SKM-1 (cell line): Measurements from ENCODE around the gene ZNF664.

Experiments used
- DNase-seq: peaks from one replicate; lab custom pipeline; 2025; ENCODE audit not compliant: unreplicated experiment; lab: John Stamatoyannopoulos, UW

The ZNF664 gene

DNA sequence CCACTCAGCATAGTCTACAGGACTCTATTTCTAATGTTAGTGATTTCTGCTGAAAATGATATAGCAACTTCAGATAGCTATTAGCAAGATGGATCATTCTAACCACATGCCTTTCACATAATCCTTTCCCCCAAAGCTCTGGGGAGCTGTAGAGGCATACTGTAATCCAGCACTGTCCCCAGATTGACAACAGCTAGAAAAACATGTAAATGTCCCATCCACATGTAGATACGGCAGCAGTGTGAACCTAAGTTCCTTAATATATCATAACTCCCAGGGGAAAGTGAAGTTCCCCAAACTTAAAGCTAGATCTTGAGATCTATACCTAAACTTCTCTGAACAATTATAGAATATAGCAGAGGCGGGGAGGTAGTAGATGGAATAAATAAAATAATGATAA is 14.0 kb downstream of the ZNF664 start:
- DNase-seq, result no peak

DNA sequence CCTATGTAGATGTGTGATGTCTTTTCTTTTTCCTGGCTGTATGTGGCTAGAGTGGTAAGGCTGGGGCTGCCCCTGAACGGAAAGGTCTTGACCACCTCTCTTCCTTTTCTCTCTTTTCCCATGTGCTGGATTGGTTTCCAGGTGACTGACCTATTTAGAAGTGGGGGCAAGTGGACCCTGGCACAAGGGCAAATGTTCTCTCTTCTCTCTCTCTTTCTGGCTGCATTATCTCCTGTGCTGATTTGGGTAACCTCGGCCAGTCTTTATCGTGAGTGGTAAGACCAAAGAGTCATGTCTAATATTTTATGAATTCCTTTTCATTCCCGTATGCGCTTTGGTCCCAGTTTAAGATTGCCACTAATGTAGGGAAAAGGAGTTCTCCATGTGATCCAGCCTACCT is 16.2 kb downstream of the ZNF664 start:
- no peak for DNase-seq

DNA sequence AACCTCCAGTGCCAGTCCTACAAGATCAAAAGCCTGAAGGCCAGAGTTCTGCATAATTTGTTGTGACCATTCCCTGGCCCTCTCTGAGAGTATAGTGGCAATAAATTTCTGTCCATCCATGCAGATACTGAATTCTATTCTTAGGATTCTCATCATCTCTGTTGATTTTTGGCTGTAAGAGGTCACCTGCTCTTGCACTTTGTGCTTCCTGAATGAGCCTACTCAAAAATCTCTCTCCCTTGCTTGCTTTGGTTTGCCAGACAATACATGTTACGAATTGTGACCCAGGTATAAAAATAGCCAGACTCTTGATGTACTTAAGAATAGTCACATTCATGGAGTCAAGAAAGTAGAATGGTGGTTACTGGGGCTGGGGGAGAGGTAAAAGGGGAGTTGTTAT is 16.7 kb downstream of the ZNF664 start:
- DNase-seq, result no peak

DNA sequence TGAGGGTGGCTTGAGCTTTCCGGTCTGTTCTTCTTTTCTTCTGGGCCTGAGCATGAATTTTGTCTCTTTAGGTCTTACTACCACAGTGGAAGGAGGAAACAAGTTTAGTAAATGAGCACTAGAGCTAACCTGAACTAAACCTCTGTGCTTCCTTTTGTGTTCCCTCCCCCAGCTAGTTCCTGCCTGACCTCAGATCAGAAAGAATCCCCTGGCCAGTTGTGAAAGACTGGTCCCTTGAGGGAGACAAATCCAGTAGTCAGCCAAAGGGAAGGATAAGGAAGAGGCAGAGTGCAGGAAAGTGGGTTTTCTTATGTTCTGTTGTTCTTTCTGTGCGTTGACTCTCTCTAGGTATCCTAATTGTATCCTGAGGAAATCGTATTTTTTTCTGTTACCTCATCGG is 17.5 kb downstream of the ZNF664 start:
- peak; percentile 19 for DNase-seq

DNA sequence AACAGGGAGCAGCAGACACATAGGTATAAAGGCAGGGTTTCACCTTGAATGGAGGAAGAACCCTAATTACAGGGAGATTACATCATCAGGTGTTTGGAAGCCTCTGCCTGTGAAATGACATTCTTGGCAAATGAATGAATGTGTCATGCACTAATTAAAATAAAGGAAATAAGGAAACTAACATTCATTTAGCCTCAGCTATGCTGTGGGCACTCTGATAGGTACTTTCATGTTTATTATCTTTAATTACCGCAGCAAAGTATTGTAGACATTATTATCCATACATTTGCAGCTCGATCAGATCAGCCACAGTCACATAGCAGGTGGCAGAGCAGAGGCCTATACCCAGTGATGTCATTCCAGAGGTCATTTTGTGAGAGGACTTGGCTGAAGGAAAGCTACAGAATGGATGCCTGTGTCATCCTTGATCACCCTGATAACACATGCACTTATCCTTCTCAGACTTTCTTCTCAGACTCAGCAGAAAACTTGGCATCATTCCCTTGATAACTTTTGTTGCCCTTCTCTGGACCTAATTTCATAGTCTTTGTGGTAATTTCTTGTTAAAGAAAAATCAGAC is 18.4 kb downstream of the ZNF664 start:
- no peak for DNase-seq

DNA sequence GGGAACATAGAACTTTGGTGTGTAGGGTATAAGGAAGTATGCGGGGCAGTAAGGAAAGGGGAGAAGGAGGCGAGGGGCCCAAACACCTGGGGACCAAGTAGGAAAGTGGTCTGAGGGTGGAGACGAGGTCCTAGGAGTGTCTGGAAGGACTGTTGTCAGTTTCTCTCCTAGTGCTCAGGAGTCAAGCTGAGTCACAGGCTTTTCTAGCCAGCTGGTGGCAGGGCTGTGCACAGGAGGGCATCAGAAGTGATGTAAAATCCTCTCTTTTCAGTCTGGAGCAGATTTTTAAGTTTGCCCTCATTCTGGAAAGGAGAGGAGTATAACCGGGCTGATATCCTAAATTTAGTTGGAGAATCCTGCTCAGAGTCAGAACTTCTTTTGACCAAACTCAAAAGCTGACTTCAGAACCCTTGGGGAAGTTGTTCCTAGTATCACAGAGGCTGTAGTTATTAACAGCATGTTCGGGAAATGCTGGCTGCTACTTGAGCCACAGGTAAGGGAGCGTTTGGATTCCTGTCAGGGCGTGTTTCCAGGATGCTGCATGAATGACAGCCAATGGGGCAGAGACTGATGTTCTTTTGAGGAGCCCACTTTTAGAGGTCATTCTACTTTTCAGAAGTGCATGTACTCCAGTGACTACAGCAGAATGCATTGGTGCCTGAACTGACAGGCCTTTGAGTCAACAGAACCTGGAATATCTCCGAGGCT is 19.3 kb downstream of the ZNF664 start:
- DNase-seq, result no peak

DNA sequence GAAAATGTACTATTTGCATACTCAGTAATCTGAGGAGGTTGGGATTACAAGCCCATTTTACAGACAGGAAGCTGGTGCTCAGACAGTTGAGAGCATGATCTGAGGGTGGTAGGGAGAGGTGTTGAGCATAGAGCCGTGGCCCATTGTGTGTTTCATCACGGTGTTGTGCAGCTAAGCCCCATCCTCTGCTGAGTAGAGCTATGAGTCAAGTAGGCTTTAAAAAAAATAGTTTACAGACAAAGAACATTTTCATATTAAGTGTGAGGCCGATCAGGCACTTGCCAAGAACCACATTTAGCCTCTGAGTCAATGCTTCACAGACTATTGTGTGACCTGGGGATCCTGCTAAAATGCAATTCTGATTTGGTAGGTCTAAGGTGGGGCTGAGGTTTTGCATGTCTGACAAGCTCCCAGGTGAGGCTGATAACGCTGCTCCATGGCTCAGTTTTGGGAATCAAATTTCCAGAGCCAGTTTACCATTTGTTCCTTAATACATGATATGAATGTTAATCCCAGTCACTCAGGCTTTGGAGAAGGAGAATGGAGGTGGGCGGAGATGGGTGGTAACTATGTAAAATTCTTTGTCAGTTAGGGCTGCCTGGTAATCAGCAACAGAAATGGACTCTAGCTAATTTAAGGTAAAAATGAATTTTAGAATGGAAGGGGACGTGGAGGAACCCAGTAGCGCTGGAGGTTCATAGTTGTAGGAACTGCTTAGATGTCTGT is 22.2 kb downstream of the ZNF664 start:
- no peak for DNase-seq

DNA sequence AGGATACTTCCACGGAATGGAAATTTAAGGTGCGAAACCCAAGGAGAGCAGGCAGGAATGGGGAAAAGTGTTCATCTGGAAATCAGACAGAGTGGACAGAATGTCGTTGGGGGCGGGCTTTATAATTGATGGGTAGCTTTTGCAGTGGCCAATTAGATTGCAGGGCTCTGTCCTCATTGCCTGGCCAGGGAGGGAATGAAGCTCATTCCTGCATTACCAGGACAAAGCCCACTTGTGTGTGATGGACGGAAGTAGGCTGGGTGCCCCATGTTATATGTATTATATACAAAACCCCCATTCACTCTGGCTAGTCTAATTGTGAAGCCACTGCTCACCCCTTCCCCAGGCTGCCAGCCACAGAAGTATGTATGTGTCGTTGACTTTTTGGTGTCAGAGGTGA is 23.6 kb downstream of the ZNF664 start:
- DNase-seq, result no peak

DNA sequence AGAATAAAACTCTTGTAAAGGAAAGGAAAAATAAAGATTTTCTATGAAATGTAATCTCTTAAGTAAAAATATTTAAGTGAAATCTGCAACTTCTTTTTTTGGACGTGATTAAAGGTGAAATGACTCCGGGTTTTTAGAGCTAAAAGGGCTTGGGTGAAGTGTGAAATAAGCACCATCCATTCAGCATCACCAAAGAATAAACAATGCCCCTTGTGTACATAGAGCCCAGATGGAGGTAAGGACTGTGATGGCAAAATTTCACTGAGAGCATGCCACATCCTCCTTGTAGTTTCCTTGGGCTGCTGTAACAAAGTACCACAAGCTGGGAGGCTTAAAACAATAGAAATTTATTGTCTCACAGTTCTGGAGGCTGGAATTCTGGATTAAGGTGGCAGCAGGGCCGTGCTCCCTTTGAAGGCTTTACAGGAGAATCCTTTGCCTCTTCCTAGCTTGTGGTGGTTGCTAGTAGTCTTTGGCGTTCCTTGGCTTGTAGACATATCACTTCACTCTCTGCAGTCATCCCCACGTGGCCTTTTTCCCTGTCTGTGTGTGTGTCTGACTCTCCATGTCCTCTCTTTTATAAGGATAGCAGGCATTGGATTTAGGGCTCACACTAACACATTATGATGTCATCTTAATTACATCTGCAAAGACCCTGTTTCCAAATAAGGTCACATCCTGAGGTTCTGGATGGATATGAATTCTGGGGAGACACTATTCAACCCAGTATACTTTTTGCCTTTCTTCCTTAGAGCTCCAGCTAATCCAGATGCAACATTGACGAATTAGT is 24.2 kb downstream of the ZNF664 start:
- DNase-seq, result no peak

DNA sequence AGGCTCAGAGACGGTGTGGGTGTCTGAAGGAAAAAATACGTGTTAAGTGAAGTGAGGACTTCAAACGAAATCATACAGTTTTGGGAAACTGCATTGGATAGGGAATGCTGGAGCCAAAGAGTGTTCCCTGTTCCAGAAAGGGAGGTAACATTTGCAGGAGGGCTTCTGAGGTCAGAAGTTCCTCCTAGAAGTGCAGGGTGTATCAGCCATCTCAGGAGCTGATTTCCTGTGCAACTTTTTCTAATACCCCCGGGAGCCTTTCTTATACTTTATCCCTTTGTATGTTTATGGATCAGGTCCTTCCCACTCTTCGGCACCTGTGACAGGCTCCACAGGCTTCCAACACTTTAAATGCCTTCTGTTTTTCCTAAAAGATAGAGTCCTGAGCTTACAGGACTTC is 24.9 kb downstream of the ZNF664 start:
- DNase-seq, result no peak

DNA sequence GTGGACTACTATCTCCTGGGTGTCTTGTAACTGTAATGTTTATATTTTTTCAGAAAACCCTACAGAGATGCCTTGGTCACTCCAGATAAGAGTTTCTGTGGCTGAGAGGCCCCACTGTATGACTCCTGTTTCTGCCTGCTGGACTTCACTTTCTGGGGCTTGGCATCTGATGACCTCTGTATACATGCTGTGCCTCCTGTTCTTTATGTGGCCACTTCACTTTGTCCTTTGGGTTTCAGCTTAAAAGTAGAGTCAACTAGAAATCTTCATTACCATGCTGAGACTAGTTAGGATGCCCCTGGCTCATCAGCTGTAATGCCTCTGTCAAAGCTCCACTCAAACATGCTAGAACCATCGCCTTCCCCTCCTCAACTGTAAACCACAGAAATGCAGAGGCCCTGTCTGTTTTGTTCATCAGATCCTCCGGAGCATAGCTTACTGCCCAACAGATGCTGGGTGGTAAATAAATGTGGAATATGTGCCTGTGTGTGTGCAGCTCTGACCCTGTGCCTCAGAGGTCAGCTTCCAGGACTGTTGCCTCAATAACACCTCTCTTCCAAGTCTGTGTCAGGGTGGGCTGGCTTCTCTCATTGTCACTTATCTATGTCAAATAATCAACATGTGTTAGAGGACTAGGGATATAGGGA is 25.5 kb downstream of the ZNF664 start:
- DNase-seq, result no peak

DNA sequence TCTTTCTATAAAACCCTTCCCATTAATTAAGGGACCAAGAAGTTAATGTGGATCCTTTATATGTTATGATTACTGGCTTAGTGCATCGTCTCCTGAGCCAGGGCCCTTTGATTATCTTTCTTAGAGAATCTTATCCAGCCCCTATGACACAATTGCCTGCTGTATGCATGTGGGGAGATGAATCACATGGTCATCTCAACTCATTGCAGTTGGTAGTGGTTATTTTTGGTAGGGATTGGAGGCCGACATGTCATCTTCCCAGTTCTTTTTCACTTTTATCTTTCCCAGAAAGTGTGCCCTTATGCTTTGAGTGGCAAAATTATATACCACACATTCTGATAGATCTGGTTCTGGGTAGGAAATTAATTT is 26.0 kb downstream of the ZNF664 start:
- no peak for DNase-seq

DNA sequence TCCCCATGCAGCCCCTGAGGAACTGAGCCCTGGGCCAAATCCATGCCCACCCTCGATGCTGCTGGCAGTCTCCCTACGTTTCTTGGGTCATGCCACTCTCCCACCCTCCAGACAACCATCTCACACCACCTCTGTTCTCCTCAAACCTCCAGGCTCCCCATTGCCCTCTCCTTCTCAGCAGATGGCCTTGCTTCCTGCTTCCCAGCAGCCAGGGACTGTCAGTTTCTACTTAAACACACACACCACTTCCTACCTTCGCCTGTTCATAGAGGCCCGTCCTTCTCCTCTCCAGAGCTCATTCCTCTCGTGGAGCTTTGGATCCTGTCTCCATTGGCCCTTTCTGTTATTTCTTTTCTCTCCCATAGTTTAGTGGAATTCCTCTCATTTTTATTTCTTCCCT is 27.1 kb downstream of the ZNF664 start:
- no peak for DNase-seq

DNA sequence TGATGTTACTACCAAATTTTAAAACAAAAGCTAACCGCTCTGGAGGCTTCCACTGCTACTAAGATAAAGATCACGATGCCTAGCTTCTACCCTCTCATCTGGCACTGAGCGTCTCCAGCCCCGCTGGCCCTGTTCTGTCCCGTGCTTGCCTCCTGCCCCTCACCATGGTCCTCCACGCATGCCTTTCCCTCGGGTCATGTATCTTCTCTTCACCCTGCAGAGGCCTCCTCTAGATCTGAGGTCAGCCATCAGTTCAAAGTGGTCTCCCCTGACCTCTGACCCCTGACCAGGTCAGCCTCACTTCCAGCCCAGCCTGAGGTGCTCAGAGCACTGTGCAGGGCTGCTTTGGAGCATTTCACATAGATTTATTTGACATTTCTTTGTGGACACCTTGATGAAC is 28.3 kb downstream of the ZNF664 start:
- DNase-seq, result no peak

DNA sequence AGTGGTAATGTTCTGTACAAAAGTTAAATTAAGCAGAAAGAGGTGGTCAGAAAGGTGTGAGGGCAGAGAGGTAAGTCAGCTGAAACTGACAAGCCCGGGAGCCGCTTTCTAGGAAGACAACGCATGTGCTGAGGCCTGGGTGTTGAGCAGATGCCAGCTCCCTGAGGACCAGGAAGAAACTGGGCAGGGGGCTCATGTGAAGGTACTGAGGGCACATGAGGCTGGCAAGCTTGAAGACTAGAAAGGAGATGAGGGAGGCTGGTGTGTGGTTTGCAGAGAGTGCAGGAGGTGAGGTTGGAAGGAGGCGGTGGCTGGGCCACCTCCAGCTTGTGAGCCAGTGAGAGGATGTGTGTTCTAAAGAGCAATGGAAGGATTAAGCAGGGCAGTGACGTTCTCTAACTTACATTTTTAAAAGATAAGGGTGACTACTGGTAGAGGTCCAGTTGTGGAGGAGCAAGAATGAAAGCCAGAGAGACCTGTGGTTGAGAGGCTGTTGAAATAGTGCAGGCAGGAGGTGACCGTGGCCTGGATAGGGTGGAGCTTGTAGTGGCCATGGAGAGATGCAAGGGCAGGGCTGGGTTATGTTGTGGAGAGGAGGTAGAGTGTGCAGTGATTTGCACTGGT is 29.1 kb downstream of the ZNF664 start:
- no peak for DNase-seq

DNA sequence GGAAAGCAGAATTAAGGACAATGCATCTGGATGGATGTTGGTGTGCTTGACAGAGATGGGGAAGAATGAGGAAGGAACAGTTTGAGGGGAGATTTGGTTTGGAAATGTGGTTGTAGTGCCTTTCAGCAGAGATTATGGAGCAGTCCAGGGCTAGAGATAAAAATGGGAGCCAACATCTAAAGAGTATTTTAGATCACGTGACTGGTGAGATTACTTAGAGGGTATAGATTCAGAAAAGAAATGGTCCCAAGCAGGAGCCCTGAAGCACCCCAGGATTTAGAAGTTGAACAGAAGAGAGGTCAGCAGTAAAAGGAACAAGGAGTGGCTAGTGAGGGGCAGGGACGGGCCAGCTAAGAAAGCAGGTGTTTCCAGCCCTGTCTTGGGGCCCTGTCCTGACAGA is 29.6 kb downstream of the ZNF664 start:
- DNase-seq, result no peak

DNA sequence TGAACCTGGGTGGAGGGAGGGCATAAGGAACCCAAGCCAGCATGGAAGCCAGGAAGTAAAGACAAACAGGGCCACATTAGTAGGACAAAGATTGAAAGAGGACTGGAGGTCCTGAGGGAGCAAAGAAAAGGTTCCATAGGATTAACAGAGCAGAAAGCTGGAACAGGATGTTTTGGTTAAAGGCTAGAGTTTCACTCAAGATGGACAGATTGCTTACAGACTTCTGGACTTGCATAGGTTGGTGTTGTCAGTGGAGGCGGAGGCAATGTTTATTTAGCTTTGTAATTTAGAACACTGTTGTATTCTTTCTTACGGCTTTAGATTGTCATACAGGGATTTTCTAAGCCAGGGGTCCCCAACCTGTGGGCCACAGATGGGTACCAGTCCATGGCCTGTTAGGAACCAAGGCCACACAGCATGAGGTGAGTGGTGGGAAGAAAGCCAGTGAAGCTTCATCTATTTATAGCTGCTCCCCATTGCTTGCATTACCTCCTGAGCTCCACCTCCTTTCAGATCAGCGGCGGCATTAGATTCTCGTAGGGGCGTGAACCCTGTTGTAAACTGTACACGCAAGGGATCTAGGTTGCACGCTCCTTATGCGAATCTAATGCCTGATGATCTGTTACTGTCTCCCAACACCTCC is 31.3 kb downstream of the ZNF664 start:
- DNase-seq, result no peak

DNA sequence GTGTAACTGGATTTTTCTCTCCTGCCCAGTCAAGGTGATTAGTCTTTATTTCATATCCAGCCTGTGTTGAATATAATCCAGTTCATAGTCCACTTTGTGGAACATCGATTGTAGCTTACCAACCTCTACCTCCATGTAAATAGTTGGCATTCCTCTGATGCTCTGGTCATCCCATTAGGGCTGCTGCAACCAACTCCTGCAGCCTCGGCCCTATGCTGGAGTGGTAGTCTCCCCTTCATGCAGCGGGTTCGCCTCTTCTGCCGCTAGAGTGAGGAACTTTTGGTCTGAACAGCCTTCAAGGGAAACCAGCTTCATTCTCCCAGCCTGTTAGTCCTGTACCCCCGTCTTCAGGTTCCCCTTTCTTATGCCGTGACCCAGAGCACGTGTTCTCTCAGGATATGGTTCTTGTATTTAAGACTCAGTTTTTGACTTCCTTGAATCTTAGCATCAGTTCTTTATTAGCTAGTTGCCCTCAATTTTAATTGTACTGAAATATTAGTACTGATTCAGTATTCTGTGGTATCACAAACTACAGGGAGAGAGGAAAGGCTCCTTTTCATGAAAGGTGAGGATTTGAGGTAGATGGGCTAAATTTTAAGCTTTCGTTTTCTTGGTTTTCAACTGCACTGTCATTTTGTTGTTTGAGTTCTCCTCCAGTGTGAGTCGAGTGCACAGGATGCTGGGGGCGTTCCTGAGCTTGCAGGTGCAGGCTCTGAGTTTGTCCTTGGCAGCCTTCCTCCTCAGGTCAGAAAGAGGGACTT is 33.2 kb downstream of the ZNF664 start:
- no peak for DNase-seq

DNA sequence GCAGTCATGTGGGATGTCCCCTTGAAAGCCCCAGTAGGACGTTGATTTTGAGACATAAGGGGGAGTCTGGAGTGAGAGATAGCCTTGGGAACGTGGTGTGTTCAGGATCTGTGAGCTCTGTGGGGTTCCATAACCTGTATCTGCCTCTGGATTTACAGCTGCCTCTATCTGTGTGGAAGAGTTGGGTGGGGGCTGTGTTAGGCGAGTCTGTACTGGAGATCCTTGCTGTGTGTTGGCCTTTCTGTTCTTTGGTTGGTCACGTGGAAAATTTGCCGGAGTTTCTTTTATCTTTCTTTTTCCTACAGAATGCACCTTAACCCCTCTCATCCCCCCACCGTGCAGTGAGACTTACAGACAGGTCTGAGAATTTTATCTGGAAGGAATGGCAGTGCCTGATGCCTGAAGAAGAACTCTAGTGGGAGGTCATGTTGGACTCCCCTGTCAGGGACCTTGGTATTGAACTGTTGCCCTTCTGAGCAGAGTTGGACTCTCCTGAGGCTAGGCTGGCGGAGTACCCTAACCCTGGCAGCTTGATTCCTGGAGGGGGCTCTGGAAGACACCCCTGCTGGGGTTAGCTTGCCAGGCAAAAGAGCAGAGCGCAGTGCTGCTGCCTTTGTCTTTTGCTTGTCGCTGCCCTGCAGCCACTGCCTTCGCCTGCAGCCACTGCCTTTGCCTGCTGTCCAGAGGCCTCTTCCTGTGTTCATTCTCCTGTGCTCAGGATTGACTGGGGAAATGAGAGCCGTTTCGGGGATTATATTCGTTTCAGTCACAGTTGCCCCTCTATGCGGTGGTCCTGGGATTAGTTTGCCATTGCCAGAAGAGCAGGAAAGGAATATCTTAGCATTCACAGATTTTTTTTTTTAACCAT is 34.1 kb downstream of the ZNF664 start:
- DNase-seq, result no peak
